Peyer's patch (tissue), 4 donors: ENCODE results near the gene RREB1.

Source experiments
- POLR2A ChIP-seq, 2 donors: fragments of 450-650 bp; IDR thresholded peaks; one replicate each; pipeline ENCODE4 v1.5.1; 2017; ENCODE audit warnings: antibody characterized with exemption in 2 of 2, mild to moderate bottlenecking in 2 of 2, moderate library complexity in 2 of 2
- TF ChIP-seq, protein P1 (sequence below), 6 experiments: fragments of 450-650 bp in 4 of 6; fragments of 200-600 bp in 2 of 6; sonication (generic) in 1 of 6; IDR thresholded peaks; one replicate each; pipeline ENCODE4 v1.5.1; 2017 to 2019; ENCODE audit warnings: antibody characterized with exemption in 6 of 6, mild to moderate bottlenecking in 3 of 6, moderate library complexity in 1 of 6

DNA sequence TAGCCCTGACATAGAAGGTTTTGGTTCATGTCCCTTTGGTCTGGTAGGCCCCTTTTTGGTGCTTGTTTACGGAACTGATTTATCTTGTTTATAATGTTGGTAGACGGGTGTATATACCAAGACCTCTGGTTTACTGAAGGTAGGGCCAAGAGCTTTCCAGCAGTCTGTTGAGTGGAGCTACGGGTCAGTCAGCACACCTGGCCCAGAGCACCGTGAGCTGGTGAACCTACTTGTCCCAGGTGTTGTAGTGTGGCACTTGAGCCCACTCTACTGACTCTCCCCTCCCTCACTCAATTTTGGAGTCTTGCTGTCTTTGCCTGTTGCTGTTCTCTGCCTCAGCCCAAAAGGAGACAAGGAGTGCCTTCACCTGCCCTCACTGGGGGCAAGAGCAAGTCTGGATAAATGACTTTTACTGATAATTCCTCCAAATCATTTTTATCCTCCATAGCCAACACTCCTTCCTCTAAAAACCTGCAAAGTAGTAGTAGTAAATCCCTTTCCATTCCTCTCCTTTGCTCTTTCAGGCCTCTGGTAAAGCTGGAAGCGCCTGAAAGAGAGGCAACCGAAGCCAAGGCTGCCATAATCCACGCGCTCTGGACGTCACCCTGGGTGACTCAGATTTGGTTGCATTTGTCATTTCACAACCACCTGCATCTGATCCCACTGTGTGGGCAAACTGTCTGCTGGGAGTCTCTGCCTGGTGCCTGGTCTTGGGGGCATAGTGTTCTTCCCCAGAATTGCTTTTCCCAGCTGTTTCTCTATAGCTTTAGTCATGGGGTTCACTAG lies 22.2 kb downstream of the RREB1 start:
- TF ChIP-seq, protein P1, sequence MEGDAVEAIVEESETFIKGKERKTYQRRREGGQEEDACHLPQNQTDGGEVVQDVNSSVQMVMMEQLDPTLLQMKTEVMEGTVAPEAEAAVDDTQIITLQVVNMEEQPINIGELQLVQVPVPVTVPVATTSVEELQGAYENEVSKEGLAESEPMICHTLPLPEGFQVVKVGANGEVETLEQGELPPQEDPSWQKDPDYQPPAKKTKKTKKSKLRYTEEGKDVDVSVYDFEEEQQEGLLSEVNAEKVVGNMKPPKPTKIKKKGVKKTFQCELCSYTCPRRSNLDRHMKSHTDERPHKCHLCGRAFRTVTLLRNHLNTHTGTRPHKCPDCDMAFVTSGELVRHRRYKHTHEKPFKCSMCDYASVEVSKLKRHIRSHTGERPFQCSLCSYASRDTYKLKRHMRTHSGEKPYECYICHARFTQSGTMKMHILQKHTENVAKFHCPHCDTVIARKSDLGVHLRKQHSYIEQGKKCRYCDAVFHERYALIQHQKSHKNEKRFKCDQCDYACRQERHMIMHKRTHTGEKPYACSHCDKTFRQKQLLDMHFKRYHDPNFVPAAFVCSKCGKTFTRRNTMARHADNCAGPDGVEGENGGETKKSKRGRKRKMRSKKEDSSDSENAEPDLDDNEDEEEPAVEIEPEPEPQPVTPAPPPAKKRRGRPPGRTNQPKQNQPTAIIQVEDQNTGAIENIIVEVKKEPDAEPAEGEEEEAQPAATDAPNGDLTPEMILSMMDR (IDR thresholded peaks at IDR 0.05), result no peak
- no peak for TF ChIP-seq POLR2A (IDR thresholded peaks at IDR 0.05)
